Sigmoid colon (tissue), 4 donors: ENCODE results near the gene C1orf74.

Experiments used
- EP300 ChIP-seq, 4 donors: sonication (generic); formaldehyde crosslinking; IDR thresholded peaks; one replicate each; pipeline ENCODE4 v1.6.1; 2017; ENCODE audit warnings: antibody characterized with exemption in 4 of 4
- POLR2A ChIP-seq, 2 donors: fragments of 450-650 bp; IDR thresholded peaks; one replicate each; pipeline ENCODE4 v1.6.1; 2016; ENCODE audit warnings: antibody characterized with exemption in 2 of 2, mild to moderate bottlenecking in 2 of 2, moderate library complexity in 2 of 2
- POLR2AphosphoS5 ChIP-seq, 4 donors: sonication (generic); formaldehyde crosslinking; IDR thresholded peaks; one replicate each; pipeline ENCODE4 v1.6.1; 2017; ENCODE audit warnings: antibody characterized with exemption in 4 of 4
- TF ChIP-seq, protein P1 (sequence below), 4 experiments: fragments of 450-650 bp in 3 of 4; fragments of 200-600 bp in 1 of 4; IDR thresholded peaks; one replicate each; pipeline ENCODE4 v1.5.1; 2016 to 2019; ENCODE audit warnings: antibody characterized with exemption in 4 of 4, mild to moderate bottlenecking in 3 of 4, moderate library complexity in 2 of 4

DNA sequence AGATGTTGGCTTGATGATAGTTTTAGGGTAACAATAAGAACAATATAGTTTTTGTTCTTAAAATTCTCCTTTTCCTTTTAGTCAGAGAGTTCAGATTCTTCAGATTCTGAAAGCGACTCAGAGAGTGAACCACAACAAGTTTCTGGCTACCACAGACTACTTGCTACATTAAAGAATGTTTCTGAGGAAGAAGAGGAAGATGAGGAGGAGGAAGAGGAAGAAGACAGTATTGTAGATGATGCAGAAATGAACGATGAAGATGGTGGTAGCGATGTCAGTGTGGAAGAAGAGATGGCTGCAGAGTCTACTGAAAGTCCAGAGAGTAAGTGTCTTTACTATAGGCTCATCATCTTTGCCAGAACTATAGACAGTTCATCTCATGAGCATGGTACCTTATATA lies 46.4 kb upstream of the C1orf74 start:
- TF ChIP-seq POLR2AphosphoS5 (IDR thresholded peaks at IDR 0.05): no peak
- TF ChIP-seq, protein P1, sequence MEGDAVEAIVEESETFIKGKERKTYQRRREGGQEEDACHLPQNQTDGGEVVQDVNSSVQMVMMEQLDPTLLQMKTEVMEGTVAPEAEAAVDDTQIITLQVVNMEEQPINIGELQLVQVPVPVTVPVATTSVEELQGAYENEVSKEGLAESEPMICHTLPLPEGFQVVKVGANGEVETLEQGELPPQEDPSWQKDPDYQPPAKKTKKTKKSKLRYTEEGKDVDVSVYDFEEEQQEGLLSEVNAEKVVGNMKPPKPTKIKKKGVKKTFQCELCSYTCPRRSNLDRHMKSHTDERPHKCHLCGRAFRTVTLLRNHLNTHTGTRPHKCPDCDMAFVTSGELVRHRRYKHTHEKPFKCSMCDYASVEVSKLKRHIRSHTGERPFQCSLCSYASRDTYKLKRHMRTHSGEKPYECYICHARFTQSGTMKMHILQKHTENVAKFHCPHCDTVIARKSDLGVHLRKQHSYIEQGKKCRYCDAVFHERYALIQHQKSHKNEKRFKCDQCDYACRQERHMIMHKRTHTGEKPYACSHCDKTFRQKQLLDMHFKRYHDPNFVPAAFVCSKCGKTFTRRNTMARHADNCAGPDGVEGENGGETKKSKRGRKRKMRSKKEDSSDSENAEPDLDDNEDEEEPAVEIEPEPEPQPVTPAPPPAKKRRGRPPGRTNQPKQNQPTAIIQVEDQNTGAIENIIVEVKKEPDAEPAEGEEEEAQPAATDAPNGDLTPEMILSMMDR (IDR thresholded peaks at IDR 0.05): no peak
- TF ChIP-seq EP300 (IDR thresholded peaks at IDR 0.05): no peak
- no peak for TF ChIP-seq POLR2A (IDR thresholded peaks at IDR 0.05)
